ENCODE measurements around the gene PAX2. TPM values are rescaled to one million over a fixed set of nuclear protein-coding genes. Genes with fewer than 3 reads are reported as not detected.

Gene PAX2
- total and polyA plus RNA-seq, 2 of the 13 experiments (the other 11 are each of a cell fraction or from before 2014, with no cell fraction given) = not detected

- Histone ChIP-seq H3K9me3 (ENCODE audit: low read length) (no peaks in the 10 kb centered on the region), H3K4me1 (ENCODE audit: insufficient read depth, low read length) (no peaks in the 10 kb centered on the region), H4K20me1 (ENCODE audit: insufficient read depth, low read length) (peaks cover 2% of the 10 kb centered on the region; the same call in 1 of the 2 replicates), H3K79me2 (ENCODE audit: insufficient read depth, low read length) (no peaks in the 10 kb centered on the region), H3K4me3 (replicated peaks in 1 of 3; ENCODE audit: insufficient read depth in 1 of 3, low read depth in 2 of 3, low read length in 3 of 3) (no peak overlapping the region), H3K9ac (ENCODE audit: insufficient read depth, low read depth, low read length) (no peak overlapping the region), H3K36me3 (replicated peaks in 1 of 2; ENCODE audit: control insufficient read depth in 1 of 2, insufficient read depth in 2 of 2, low read length in 2 of 2) (no peaks in the 10 kb centered on the region), H2AFZ (ENCODE audit: low read length) (no peak overlapping the region), H3K4me2 (ENCODE audit: low read depth, low read length) (no peak overlapping the region), H3K27ac (ENCODE audit: extremely low read length, insufficient read depth, low read length) (no peak overlapping the region), H3K27me3 (ENCODE audit: control insufficient read depth in 1 of 2, insufficient read depth in 2 of 2, low read length in 2 of 2) (peaks cover 32 to 99% of the 10 kb centered on the region in 2 experiments)
- no peak for DNase-seq (ENCODE audit: low spot score)
- TF ChIP-seq ZXDC (CRISPR knock-in tag; IDR thresholded peaks at IDR 0.05) = no peak
- TF ChIP-seq MIER2 (CRISPR knock-in tag; IDR thresholded peaks at IDR 0.05) = no peak
- no peak for TF ChIP-seq NFYB (CRISPR knock-in tag; IDR thresholded peaks at IDR 0.05)
- no peak for TF ChIP-seq ZNF547 (CRISPR knock-in tag; IDR thresholded peaks at IDR 0.05)
- TF ChIP-seq ZNF20 (CRISPR knock-in tag; IDR thresholded peaks at IDR 0.05) = no peak
- TF ChIP-seq ZNF816 (CRISPR knock-in tag; IDR thresholded peaks at IDR 0.05; ENCODE audit: borderline replicate concordance) = no peak
- TF ChIP-seq ZBTB43 (CRISPR knock-in tag; conservative IDR thresholded peaks at IDR 0.05) = no peak
- no peak for TF ChIP-seq TAF1 (CRISPR knock-in tag; IDR thresholded peaks at IDR 0.05)
- no peak for TF ChIP-seq ZNF703 (CRISPR knock-in tag; IDR thresholded peaks at IDR 0.05; ENCODE audit: borderline replicate concordance)
- no peak for FAIRE-seq
- ATAC-seq = no peak; the same call in 2 of the 3 replicates
- in situ Hi-C loops (cut with HindIII; ENCODE audit: extremely low pct_ligation_motif_present, low pct_unique_long_range_greater_than_20kb) = no loop called here
- BruUV-seq (replicated peaks) = no TSS peak
- POLR2A ChIA-PET = no interaction called here
- intact Hi-C loops (cut with micrococcal nuclease; ENCODE audit: unreplicated experiment) = no loop called here
- CTCF ChIA-PET (ENCODE audit: low intra/inter-chr PET ratio, low total read pairs) = no interaction called here
- WGBS (ENCODE audit: low lambda C conversion rate) = 7% methylated on average over 12 of the region's 37 CpGs
Observed at GRCh38 chr10:100750291-100751210, 5.2 kb downstream of the PAX2 start.

Data from HepG2 (cell line).